ENCODE data around the gene PACSIN1.

PACSIN1 gene

GRCh38 chr6:34536251-34536958 is 70.5 kb downstream of the PACSIN1 start:
- TF ChIP-seq CTCF (conservative IDR thresholded peaks at IDR 0.05; ENCODE audit: low read depth), result no peak
- CTCF ChIA-PET, result interaction anchor here (0.6 to 1.3 kb wide), 3 partner anchors 22 to 343 kb away, joined by 3 to 5 read pairs (median 4); no protein-coding TSS in a partner anchor
- DNase-seq (ENCODE audit: low spot score), result no peak
- H3K27ac ChIP-seq, result no peak overlapping the region
- POLR2A ChIA-PET (ENCODE audit: low non-redundant PET), result no interaction called here

GRCh38 chr6:34536959-34537848 is 71.3 kb downstream of the PACSIN1 start:
- H3K27ac ChIP-seq, result no peak overlapping the region
- CTCF ChIA-PET, result interaction anchor here (0.6 to 1.3 kb wide), 2 partner anchors 72 to 344 kb away, joined by 3 to 4 read pairs; no protein-coding TSS in a partner anchor
- POLR2A ChIA-PET (ENCODE audit: low non-redundant PET), result no interaction called here
- TF ChIP-seq CTCF (conservative IDR thresholded peaks at IDR 0.05; ENCODE audit: low read depth), result no peak
- DNase-seq (ENCODE audit: low spot score), result no peak

GRCh38 chr6:34537922-34538550 is 72.2 kb downstream of the PACSIN1 start:
- POLR2A ChIA-PET (ENCODE audit: low non-redundant PET), result no interaction called here
- CTCF ChIA-PET, result no interaction called here
- H3K27ac ChIP-seq, result no peak overlapping the region

GRCh38 chr6:34538581-34538980 is 72.7 kb downstream of the PACSIN1 start:
- POLR2A ChIA-PET (ENCODE audit: low non-redundant PET), result no interaction called here
- H3K27ac ChIP-seq, result no peak overlapping the region
- no peak for TF ChIP-seq CTCF (conservative IDR thresholded peaks at IDR 0.05; ENCODE audit: low read depth)
- no peak for DNase-seq (ENCODE audit: low spot score)
- CTCF ChIA-PET, result no interaction called here

More at GRCh38 chr6:34537922-34538550, 72.2 kb downstream of the PACSIN1 start:
- no peak for TF ChIP-seq CTCF (conservative IDR thresholded peaks at IDR 0.05; ENCODE audit: low read depth)
- no peak for DNase-seq (ENCODE audit: low spot score)

GRCh38 chr6:34539181-34539580 is 73.3 kb downstream of the PACSIN1 start:
- ChIA-PET CTCF (no interaction called here), POLR2A (ENCODE audit: low non-redundant PET) (no interaction called here)
- H3K27ac ChIP-seq, result no peak overlapping the region
- no peak for TF ChIP-seq CTCF (conservative IDR thresholded peaks at IDR 0.05; ENCODE audit: low read depth)
- no peak for DNase-seq (ENCODE audit: low spot score)

- POLR2A ChIA-PET (ENCODE audit: low non-redundant PET), result no interaction called here
- TF ChIP-seq CTCF (conservative IDR thresholded peaks at IDR 0.05; ENCODE audit: low read depth), result no peak
- CTCF ChIA-PET, result interaction anchor here (0.7 kb wide), 1 partner anchor 54 kb away, joined by 6 read pairs; no protein-coding TSS in a partner anchor
- no peak for DNase-seq (ENCODE audit: low spot score)
- no peak overlapping the region for H3K27ac ChIP-seq
Observed at GRCh38 chr6:34540222-34540621, 74.3 kb downstream of the PACSIN1 start.
